Measurements from ENCODE around the gene DIABLO.

DNA sequence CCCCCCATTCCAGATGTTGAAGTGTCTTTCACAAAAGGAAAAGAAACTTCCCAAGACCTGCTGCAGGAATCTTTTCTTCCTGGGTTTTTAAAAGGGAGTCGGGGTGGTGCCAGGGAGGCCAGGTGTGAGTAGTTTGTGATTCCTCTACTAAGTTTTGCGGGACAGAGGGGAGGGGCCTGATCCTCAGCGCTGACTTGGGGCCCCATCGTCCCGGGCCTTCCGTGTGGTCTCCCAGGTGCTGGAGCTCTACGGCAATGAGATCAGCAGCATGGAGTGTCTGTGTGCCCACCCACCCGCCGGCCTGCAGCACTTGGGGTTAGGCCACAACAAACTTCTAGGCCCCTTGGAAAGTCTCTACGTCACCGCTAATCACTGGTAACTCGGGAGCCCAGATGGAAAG lies 38.4 kb downstream of the DIABLO start:
- TF ChIP-seq, protein P1, sequence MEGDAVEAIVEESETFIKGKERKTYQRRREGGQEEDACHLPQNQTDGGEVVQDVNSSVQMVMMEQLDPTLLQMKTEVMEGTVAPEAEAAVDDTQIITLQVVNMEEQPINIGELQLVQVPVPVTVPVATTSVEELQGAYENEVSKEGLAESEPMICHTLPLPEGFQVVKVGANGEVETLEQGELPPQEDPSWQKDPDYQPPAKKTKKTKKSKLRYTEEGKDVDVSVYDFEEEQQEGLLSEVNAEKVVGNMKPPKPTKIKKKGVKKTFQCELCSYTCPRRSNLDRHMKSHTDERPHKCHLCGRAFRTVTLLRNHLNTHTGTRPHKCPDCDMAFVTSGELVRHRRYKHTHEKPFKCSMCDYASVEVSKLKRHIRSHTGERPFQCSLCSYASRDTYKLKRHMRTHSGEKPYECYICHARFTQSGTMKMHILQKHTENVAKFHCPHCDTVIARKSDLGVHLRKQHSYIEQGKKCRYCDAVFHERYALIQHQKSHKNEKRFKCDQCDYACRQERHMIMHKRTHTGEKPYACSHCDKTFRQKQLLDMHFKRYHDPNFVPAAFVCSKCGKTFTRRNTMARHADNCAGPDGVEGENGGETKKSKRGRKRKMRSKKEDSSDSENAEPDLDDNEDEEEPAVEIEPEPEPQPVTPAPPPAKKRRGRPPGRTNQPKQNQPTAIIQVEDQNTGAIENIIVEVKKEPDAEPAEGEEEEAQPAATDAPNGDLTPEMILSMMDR (IDR thresholded peaks at IDR 0.05) = no peak
- no peak for TF ChIP-seq EP300 (IDR thresholded peaks at IDR 0.05; ENCODE audit: borderline replicate concordance in 1 of 2, low read depth in 1 of 2, low read length in 1 of 2)
- TF ChIP-seq, protein P2, sequence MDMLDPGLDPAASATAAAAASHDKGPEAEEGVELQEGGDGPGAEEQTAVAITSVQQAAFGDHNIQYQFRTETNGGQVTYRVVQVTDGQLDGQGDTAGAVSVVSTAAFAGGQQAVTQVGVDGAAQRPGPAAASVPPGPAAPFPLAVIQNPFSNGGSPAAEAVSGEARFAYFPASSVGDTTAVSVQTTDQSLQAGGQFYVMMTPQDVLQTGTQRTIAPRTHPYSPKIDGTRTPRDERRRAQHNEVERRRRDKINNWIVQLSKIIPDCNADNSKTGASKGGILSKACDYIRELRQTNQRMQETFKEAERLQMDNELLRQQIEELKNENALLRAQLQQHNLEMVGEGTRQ (IDR thresholded peaks at IDR 0.05; ENCODE audit: borderline replicate concordance, low read depth, low read length) = no peak
- TF ChIP-seq POLR2AphosphoS5 (IDR thresholded peaks at IDR 0.05; ENCODE audit: low read depth, low read length) = no peak
- TF ChIP-seq MXI1 (IDR thresholded peaks at IDR 0.05; ENCODE audit: low read depth, low read length) = no peak
- TF ChIP-seq YY1 (IDR thresholded peaks at IDR 0.05; ENCODE audit: low read depth) = no peak
- TF ChIP-seq JUND (IDR thresholded peaks at IDR 0.05) = no peak
- TF ChIP-seq GABPA (IDR thresholded peaks at IDR 0.05; ENCODE audit: low read depth) = no peak
